Measurements from ENCODE around the gene MDH1B. TPM values are rescaled to one million over a fixed set of nuclear protein-coding genes. Genes with fewer than 3 reads are reported as not detected.
"Not testable (repeated sequence)": the region's sequence is repeated elsewhere in the genome, so short reads cannot be mapped to it uniquely, and the experiment has no call there.

MDH1B gene
- total RNA-seq, 4 donors from 2014 or later: 1.3 to 38.2 (median 4.8) TPM

DNA sequence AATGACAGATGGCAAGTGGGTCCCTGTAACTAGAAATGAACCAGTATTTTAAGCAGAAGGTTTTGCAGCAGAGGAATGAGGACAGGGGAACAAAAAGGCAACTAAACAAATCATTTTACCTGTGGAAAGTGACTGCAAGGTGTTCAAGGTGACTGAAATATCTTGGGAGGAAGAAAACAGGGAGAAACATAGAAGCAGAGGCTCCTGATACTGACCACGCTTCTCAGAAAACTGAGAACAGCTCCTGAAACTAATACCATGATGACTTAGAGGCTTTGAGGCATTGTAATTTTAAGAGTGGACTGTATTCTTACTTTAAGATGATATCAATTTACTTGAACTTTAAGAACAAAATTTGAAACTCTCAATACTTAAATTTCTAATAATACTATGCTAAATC is 46.8 kb downstream of the MDH1B start, which contains the start of gene DYTN:
TSS of gene DYTN (minus strand) at position 101 of the 400 bp plus-strand sequence. CDS start 117 bp downstream, outside the sequence.
- no peaks in the 10 kb centered on the region for H3K9me3 ChIP-seq

GRCh38 chr2:206716623-206717022 is 48.5 kb downstream of the MDH1B start:
- H3K27me3 ChIP-seq: no peaks in the 10 kb centered on the region
- H3K27ac ChIP-seq: no peak overlapping the region
- H3K36me3 ChIP-seq: no peaks in the 10 kb centered on the region
- H3K4me3 ChIP-seq: no peak overlapping the region
- no peaks in the 10 kb centered on the region for H3K4me1 ChIP-seq
- intact Hi-C loops (cut with DNase I; ENCODE audit: low total_unique reads): no loop called here
- no peaks in the 10 kb centered on the region for H3K9me3 ChIP-seq
- TF ChIP-seq POLR2A (IDR thresholded peaks at IDR 0.05): no peak
- no peak for TF ChIP-seq CTCF (IDR thresholded peaks at IDR 0.05)
- DNase-seq: no peak

More for the DNA sequence above, 46.8 kb downstream of the MDH1B start, which contains the start of gene DYTN:
- intact Hi-C loops (cut with DNase I; ENCODE audit: low total_unique reads): no loop called here
- H3K36me3 ChIP-seq: no peaks in the 10 kb centered on the region
- TF ChIP-seq CTCF (IDR thresholded peaks at IDR 0.05): no peak
- no peak for TF ChIP-seq POLR2A (IDR thresholded peaks at IDR 0.05)
- no peaks in the 10 kb centered on the region for H3K4me1 ChIP-seq
- H3K27ac ChIP-seq: no peak within 1 kb of the TSS
- no peak for DNase-seq
- H3K4me3 ChIP-seq: no peak within 1 kb of the TSS
- no peaks in the 10 kb centered on the region for H3K27me3 ChIP-seq

DNA sequence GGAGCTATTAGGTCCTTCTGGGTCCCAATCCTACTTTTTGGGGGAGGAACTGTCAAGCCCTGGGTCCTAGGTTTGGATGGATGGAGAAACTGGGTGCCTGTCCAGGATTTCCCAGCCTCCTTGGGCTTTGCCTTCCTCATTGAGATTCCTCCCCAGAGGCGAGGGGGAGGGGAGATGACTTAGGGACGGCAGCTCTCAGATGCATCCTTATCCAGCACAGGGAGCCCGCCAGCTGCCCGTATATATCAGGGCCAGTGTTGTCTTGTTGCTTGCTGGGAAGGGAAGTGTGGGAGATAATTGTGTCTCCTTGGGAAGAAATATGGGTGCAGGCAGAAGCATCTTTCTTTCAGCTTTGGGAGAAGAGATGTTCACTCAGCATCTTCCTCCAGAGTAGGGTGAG is 49.9 kb downstream of the MDH1B start:
- H3K9me3 ChIP-seq; H3K36me3 ChIP-seq; H3K27me3 ChIP-seq; H3K27ac ChIP-seq; intact Hi-C loops (cut with DNase I; ENCODE audit: low total_unique reads); DNase-seq; H3K4me3 ChIP-seq; H3K4me1 ChIP-seq: not testable (repeated sequence)

- no peaks in the 10 kb centered on the region for H3K36me3 ChIP-seq
- H3K9me3 ChIP-seq: no peaks in the 10 kb centered on the region
- no peaks in the 10 kb centered on the region for H3K4me1 ChIP-seq
- intact Hi-C loops (cut with DNase I; ENCODE audit: low total_unique reads): no loop called here
- no peak overlapping the region for H3K27ac ChIP-seq
- H3K4me3 ChIP-seq: no peak overlapping the region
- TF ChIP-seq CTCF (IDR thresholded peaks at IDR 0.05) (no peak), POLR2A (IDR thresholded peaks at IDR 0.05) (no peak)
- DNase-seq: no peak
- H3K27me3 ChIP-seq: no peaks in the 10 kb centered on the region
These were observed 51.4 kb downstream of the MDH1B start for GRCh38 chr2:206713746-206714145.

GRCh38 chr2:206708286-206708685 is 56.8 kb downstream of the MDH1B start:
- H3K27me3 ChIP-seq: no peaks in the 10 kb centered on the region
- no peak overlapping the region for H3K4me3 ChIP-seq
- TF ChIP-seq CTCF (IDR thresholded peaks at IDR 0.05) (no peak), POLR2A (IDR thresholded peaks at IDR 0.05) (no peak)
- H3K36me3 ChIP-seq: no peaks in the 10 kb centered on the region
- intact Hi-C loops (cut with DNase I; ENCODE audit: low total_unique reads): no loop called here
- no peak overlapping the region for H3K27ac ChIP-seq
- H3K9me3 ChIP-seq: no peaks in the 10 kb centered on the region
- no peak for DNase-seq
- no peaks in the 10 kb centered on the region for H3K4me1 ChIP-seq

- Histone ChIP-seq H3K27ac (no peak overlapping the region), H3K9me3 (no peaks in the 10 kb centered on the region), H3K4me3 (no peak overlapping the region), H3K27me3 (no peaks in the 10 kb centered on the region), H3K4me1 (no peaks in the 10 kb centered on the region), H3K36me3 (no peaks in the 10 kb centered on the region)
- intact Hi-C loops (cut with DNase I; ENCODE audit: low total_unique reads): no loop called here
- DNase-seq: no peak
- no peak for TF ChIP-seq CTCF (IDR thresholded peaks at IDR 0.05)
- no peak for TF ChIP-seq POLR2A (IDR thresholded peaks at IDR 0.05)
These were observed 57.9 kb downstream of the MDH1B start for GRCh38 chr2:206707164-206707701.
